ENCODE results near the gene KIAA0319L.

DNA sequence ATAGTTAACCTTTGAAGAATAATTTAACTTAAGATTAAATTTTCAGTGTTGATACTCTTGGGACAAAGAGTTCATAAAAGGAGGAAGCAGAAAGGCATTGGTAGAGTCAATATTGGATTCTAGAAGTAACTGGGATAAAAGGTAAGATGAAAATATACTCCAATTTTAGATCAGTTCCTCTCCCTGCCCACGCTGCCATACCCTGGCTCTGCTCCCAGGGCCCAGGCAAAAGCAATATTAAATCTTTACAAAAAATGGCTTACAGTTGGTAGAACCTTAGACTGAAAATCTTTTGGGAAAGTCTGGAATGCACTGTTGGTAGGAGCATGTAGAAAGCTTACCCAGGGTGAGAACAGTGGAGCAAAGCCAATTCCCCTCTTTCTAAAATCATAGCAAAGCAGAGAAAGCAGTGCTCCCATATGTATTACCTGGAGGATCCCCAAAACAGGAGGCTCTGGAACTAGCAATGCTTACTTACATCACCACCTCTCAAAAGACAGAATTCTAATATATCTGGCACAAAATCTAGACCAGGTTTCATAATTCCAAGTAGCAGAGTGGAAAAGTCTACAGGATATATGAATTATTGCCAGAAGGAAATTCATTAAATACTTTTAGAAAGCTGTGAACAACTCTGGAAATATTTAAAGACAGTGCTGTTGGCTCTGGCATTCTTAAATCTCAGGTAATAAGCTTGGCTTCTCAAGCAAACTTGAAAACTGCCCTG lies 24.5 kb downstream of the KIAA0319L start:
- TF ChIP-seq EZH2 (IDR thresholded peaks at IDR 0.05; ENCODE audit: borderline replicate concordance, insufficient read depth, low read length, poor library complexity, severe bottlenecking) = no peak
- no peak for TF ChIP-seq TAF1 (IDR thresholded peaks at IDR 0.05; ENCODE audit: low read depth)
- TF ChIP-seq, protein P1, sequence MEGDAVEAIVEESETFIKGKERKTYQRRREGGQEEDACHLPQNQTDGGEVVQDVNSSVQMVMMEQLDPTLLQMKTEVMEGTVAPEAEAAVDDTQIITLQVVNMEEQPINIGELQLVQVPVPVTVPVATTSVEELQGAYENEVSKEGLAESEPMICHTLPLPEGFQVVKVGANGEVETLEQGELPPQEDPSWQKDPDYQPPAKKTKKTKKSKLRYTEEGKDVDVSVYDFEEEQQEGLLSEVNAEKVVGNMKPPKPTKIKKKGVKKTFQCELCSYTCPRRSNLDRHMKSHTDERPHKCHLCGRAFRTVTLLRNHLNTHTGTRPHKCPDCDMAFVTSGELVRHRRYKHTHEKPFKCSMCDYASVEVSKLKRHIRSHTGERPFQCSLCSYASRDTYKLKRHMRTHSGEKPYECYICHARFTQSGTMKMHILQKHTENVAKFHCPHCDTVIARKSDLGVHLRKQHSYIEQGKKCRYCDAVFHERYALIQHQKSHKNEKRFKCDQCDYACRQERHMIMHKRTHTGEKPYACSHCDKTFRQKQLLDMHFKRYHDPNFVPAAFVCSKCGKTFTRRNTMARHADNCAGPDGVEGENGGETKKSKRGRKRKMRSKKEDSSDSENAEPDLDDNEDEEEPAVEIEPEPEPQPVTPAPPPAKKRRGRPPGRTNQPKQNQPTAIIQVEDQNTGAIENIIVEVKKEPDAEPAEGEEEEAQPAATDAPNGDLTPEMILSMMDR (IDR thresholded peaks at IDR 0.05; ENCODE audit: poor library complexity, severe bottlenecking) = no peak
- TF ChIP-seq, protein P2, sequence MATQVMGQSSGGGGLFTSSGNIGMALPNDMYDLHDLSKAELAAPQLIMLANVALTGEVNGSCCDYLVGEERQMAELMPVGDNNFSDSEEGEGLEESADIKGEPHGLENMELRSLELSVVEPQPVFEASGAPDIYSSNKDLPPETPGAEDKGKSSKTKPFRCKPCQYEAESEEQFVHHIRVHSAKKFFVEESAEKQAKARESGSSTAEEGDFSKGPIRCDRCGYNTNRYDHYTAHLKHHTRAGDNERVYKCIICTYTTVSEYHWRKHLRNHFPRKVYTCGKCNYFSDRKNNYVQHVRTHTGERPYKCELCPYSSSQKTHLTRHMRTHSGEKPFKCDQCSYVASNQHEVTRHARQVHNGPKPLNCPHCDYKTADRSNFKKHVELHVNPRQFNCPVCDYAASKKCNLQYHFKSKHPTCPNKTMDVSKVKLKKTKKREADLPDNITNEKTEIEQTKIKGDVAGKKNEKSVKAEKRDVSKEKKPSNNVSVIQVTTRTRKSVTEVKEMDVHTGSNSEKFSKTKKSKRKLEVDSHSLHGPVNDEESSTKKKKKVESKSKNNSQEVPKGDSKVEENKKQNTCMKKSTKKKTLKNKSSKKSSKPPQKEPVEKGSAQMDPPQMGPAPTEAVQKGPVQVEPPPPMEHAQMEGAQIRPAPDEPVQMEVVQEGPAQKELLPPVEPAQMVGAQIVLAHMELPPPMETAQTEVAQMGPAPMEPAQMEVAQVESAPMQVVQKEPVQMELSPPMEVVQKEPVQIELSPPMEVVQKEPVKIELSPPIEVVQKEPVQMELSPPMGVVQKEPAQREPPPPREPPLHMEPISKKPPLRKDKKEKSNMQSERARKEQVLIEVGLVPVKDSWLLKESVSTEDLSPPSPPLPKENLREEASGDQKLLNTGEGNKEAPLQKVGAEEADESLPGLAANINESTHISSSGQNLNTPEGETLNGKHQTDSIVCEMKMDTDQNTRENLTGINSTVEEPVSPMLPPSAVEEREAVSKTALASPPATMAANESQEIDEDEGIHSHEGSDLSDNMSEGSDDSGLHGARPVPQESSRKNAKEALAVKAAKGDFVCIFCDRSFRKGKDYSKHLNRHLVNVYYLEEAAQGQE (IDR thresholded peaks at IDR 0.05; ENCODE audit: borderline replicate concordance) = no peak
- TF ChIP-seq POLR2AphosphoS5 (IDR thresholded peaks at IDR 0.05) = no peak
- TF ChIP-seq RAD21 (conservative IDR thresholded peaks at IDR 0.05) = no peak
- no peak for TF ChIP-seq EP300 (conservative IDR thresholded peaks at IDR 0.05; ENCODE audit: poor library complexity, severe bottlenecking)
- TF ChIP-seq SMC3 (conservative IDR thresholded peaks at IDR 0.05; ENCODE audit: poor library complexity) = no peak
- no peak for TF ChIP-seq MXI1 (conservative IDR thresholded peaks at IDR 0.05; ENCODE audit: poor library complexity, severe bottlenecking)
